Esophagus muscularis mucosa (tissue), 3 donors: ENCODE measurements around the gene FOLR3.

Experiments
- CTCF ChIP-seq, 3 experiments: fragments of 200-600 bp in 2 of 3; fragments of 450-650 bp in 1 of 3; sonication (generic) in 2 of 3; IDR thresholded peaks; one replicate each; pipeline ENCODE4 v1.5.1; 2017 to 2019; ENCODE audit warnings: antibody characterized with exemption in 3 of 3, mild to moderate bottlenecking in 2 of 3, moderate library complexity in 1 of 3
- POLR2A ChIP-seq: fragments of 450-650 bp; IDR thresholded peaks from one replicate; pipeline ENCODE4 v1.6.1; 2017; ENCODE audit warnings: antibody characterized with exemption, moderate library complexity, mild to moderate bottlenecking, low read depth

- TF ChIP-seq CTCF (IDR thresholded peaks at IDR 0.05) (no peak), POLR2A (no peak)
These were observed 33.4 kb upstream of the FOLR3 start for GRCh38 chr11:72102162-72102561.
